Gastroesophageal sphincter (tissue), 4 donors: Measurements from ENCODE around the gene BACH2. TPM values are rescaled to one million over a fixed set of nuclear protein-coding genes. Genes with fewer than 3 reads are reported as not detected.

Experiments
- ATAC-seq: fragments of 150-250 bp; one replicate; pipeline ENCODE4 v1.9.1; 2016; ENCODE audit warnings: mild to moderate bottlenecking, moderate library complexity
- H3K27ac ChIP-seq, 4 donors: fragments of 200-600 bp; sonication (generic) in 3 of 4; 1 replicate in 3 of 4; 2 replicates in 1 of 4; pipeline ENCODE4 v1.5.1; 2016 to 2019
- H3K27me3 ChIP-seq: fragments of 200-600 bp; sonication (generic); one replicate; pipeline ENCODE4 v1.5.1; 2019
- H3K36me3 ChIP-seq, 2 donors: fragments of 200-600 bp; sonication (generic); one replicate each; pipeline ENCODE4 v1.5.1; 2019; ENCODE audit warnings: control low read depth in 1 of 2
- H3K4me1 ChIP-seq, 3 donors: fragments of 200-600 bp; sonication (generic); 1 replicate in 2 of 3; 2 replicates in 1 of 3; pipeline ENCODE4 v1.5.1; 2016 to 2019; ENCODE audit warnings: control low read depth in 2 of 3
- H3K4me3 ChIP-seq, 2 donors: fragments of 200-600 bp; sonication (generic); one replicate each; pipeline ENCODE4 v1.5.1; 2019; ENCODE audit warnings: mild to moderate bottlenecking in 1 of 2, moderate library complexity in 1 of 2
- H3K9me3 ChIP-seq, 3 donors: fragments of 200-600 bp; sonication (generic); one replicate each; pipeline ENCODE4 v1.5.1; 2017 to 2019; ENCODE audit warnings: control low read depth in 2 of 3
- CTCF ChIP-seq, 4 experiments: fragments of 200-600 bp in 2 of 4; fragments of 450-650 bp in 2 of 4; sonication (generic) in 1 of 4; IDR thresholded peaks; one replicate each; pipeline ENCODE4 v1.5.1; 2017 to 2019; ENCODE audit warnings: antibody characterized with exemption in 4 of 4, mild to moderate bottlenecking in 2 of 4, moderate library complexity in 2 of 4
- EP300 ChIP-seq: sonication (generic); formaldehyde crosslinking; IDR thresholded peaks from one replicate; pipeline ENCODE4 v1.6.1; 2017; ENCODE audit warnings: antibody characterized with exemption, mild to moderate bottlenecking
- POLR2A ChIP-seq, 2 donors: fragments of 450-650 bp; IDR thresholded peaks; one replicate each; pipeline ENCODE4 v1.6.1; 2017; ENCODE audit warnings: antibody characterized with exemption in 2 of 2, mild to moderate bottlenecking in 2 of 2, moderate library complexity in 1 of 2
- POLR2AphosphoS5 ChIP-seq: sonication (generic); formaldehyde crosslinking; IDR thresholded peaks from one replicate; pipeline ENCODE4 v1.6.1; 2017; ENCODE audit warnings: antibody characterized with exemption
- WGBS, 2 donors: methylation state at CpG; one replicate each; pipeline ENCODE4 v1.1.5; 2018; ENCODE audit warnings: low coverage in 1 of 2; 5-methylcytosine and 5-hydroxymethylcytosine counted together
- total RNA-seq, 4 donors: library from RNA; depleted of rRNA; stranded (reverse); fragments of >200 nt; gene quantifications; one replicate each; pipeline ENCODE4 v1.1.0, GENCODE V29; 2016

Gene BACH2
- total RNA-seq, 4 donors from 2014 or later, result 3.5 to 10.4 (median 3.9) TPM

- no peak overlapping the region for H3K27ac ChIP-seq
- TF ChIP-seq POLR2AphosphoS5 (no peak), CTCF (IDR thresholded peaks at IDR 0.05) (no peak), POLR2A (IDR thresholded peaks at IDR 0.05) (no peak), EP300 (no peak)
- H3K4me3 ChIP-seq, result no peak overlapping the region
- WGBS, 2 donors, result 89 to 100% methylated on average over 1 of the region's 1 CpG
- H3K4me1 ChIP-seq, result no peaks in the 10 kb centered on the region
- H3K27me3 ChIP-seq, result no peaks in the 10 kb centered on the region
- no peaks in the 10 kb centered on the region for H3K9me3 ChIP-seq
- H3K36me3 ChIP-seq, result no peaks in the 10 kb centered on the region
- no peak for ATAC-seq
Measured at GRCh38 chr6:90019216-90019615, 277.4 kb downstream of the BACH2 start.

- ATAC-seq, result no peak
- TF ChIP-seq EP300, result no peak
- no peak overlapping the region for H3K4me3 ChIP-seq
- WGBS, 2 donors, result 45 to 46% methylated on average over 1 of the region's 1 CpG
- H3K27ac ChIP-seq, result no peak overlapping the region
- H3K4me1 ChIP-seq, result no peaks in the 10 kb centered on the region
- H3K27me3 ChIP-seq, result no peaks in the 10 kb centered on the region
- H3K36me3 ChIP-seq, result no peaks in the 10 kb centered on the region
- H3K9me3 ChIP-seq, result no peaks in the 10 kb centered on the region
Measured at GRCh38 chr6:90015883-90016282, 280.8 kb downstream of the BACH2 start.

DNA sequence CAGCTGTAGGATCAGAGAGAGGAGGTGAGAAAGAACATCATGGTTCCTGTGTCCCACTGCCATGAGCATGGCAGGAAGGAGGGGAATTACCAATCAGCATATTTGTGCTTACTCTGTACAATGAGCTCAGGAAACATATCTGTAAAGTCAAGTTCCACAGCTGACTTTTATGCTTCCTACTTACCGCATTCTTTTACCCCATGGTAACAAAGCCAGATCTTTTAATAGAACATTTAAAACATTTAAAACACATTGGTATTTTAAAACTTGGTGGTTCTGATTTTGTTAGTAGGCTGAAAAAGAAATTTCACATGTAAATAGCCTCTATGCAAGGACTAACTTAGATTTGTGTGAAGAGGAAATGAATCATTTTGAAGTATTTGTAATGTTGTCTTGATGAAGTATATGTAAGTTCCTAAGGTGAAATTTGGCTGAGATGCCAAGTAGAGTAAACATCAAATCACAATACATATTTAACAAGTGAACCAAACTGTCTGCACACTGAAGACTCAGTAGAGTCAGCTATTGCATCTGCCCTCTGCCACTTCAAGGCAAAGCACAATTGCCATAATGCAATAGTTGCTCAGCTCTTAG, 287.6 kb downstream of the BACH2 start:
- peak overlapping the region in 1 of 4 donors; percentile 15 for H3K27ac ChIP-seq
- H3K4me1 ChIP-seq, result peaks cover 0 to 17% (median 3%) of the 10 kb centered on the region in 3 donors

GRCh38 chr6:90008189-90008907, 288.3 kb downstream of the BACH2 start:
- H3K4me1 ChIP-seq, result peaks cover 0 to 17% (median 3%) of the 10 kb centered on the region in 3 donors
- H3K27me3 ChIP-seq, result no peaks in the 10 kb centered on the region
- 94 to 96% methylated on average over 2 to 8 of the region's 9 CpGs for WGBS, 2 donors
- no peak overlapping the region for H3K4me3 ChIP-seq
- peaks cover 0 to 10% of the 10 kb centered on the region in 2 donors for H3K36me3 ChIP-seq
- TF ChIP-seq POLR2AphosphoS5, result no peak
- no peak for TF ChIP-seq EP300
- TF ChIP-seq CTCF (IDR thresholded peaks at IDR 0.05), result no peak
- no peak for TF ChIP-seq POLR2A (IDR thresholded peaks at IDR 0.05)
- H3K27ac ChIP-seq, result peak overlapping the region in 1 of 4 donors; percentile 15
- ATAC-seq, result no peak
- no peaks in the 10 kb centered on the region for H3K9me3 ChIP-seq

More for the DNA sequence above, 287.6 kb downstream of the BACH2 start:
- 18 to 27% methylated on average over 1 of the region's 1 CpG for WGBS, 2 donors
- peaks cover 0 to 10% of the 10 kb centered on the region in 2 donors for H3K36me3 ChIP-seq
- TF ChIP-seq POLR2A (IDR thresholded peaks at IDR 0.05) (no peak), EP300 (no peak), POLR2AphosphoS5 (no peak), CTCF (IDR thresholded peaks at IDR 0.05) (no peak)
- H3K9me3 ChIP-seq, result no peaks in the 10 kb centered on the region
- ATAC-seq, result no peak
- H3K27me3 ChIP-seq, result no peaks in the 10 kb centered on the region
- H3K4me3 ChIP-seq, result no peak overlapping the region

DNA sequence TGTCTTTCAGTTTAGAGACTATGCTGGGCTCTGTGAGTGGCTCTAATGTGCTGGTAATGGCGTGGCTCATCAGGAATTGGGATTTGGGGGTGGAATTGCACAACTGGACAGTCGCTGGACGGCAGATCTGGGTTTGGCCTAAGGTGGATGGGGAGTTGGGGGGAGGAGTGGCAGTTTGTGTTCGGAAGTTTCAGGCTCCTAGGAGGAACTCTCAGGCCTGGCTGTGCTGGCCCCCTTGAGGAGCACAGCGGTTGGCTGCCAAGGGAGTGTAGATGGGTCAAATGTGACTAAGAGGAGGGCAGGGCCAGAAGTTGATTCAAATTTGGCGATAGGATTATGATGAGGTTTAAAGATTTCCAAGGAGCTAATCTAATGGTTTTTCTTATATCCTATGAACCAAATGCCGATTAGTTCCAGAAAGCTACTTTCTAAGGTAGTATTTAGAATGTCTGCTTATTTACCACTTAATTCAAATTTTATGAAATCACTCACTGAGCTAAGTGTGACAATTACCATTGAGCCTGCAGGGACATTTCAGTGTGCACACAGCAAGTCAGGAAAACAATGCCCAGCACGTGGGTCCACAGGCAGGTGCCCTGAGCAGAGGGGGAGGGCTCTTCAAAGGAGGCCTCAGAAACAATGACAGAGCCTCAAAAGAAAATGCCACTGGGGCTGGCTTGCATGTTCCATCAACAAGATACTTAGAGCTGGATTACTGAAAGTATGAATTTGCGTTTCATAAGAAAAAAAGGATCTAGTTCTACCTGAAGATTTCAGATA, 291.4 kb downstream of the BACH2 start:
- peaks cover 0 to 10% of the 10 kb centered on the region in 2 donors for H3K36me3 ChIP-seq
- peaks cover 0 to 31% (median 3%) of the 10 kb centered on the region in 3 donors for H3K4me1 ChIP-seq
- no peaks in the 10 kb centered on the region for H3K27me3 ChIP-seq
- no peak overlapping the region for H3K27ac ChIP-seq
- H3K9me3 ChIP-seq, result no peaks in the 10 kb centered on the region
- ATAC-seq, result peak; percentile 38
- no peak overlapping the region for H3K4me3 ChIP-seq
- no peak for TF ChIP-seq POLR2A (IDR thresholded peaks at IDR 0.05)
- TF ChIP-seq CTCF (IDR thresholded peaks at IDR 0.05), result no peak
- TF ChIP-seq EP300, result no peak
- no peak for TF ChIP-seq POLR2AphosphoS5
- WGBS, 2 donors, result 94 to 95% methylated on average over 2 to 8 of the region's 9 CpGs
